NCI-H2107 (cell line): ENCODE results near the gene CIROP.

Experiments used
- DNase-seq: peaks from one replicate; lab custom pipeline; 2025; lab: John Stamatoyannopoulos, UW

Gene CIROP

DNA sequence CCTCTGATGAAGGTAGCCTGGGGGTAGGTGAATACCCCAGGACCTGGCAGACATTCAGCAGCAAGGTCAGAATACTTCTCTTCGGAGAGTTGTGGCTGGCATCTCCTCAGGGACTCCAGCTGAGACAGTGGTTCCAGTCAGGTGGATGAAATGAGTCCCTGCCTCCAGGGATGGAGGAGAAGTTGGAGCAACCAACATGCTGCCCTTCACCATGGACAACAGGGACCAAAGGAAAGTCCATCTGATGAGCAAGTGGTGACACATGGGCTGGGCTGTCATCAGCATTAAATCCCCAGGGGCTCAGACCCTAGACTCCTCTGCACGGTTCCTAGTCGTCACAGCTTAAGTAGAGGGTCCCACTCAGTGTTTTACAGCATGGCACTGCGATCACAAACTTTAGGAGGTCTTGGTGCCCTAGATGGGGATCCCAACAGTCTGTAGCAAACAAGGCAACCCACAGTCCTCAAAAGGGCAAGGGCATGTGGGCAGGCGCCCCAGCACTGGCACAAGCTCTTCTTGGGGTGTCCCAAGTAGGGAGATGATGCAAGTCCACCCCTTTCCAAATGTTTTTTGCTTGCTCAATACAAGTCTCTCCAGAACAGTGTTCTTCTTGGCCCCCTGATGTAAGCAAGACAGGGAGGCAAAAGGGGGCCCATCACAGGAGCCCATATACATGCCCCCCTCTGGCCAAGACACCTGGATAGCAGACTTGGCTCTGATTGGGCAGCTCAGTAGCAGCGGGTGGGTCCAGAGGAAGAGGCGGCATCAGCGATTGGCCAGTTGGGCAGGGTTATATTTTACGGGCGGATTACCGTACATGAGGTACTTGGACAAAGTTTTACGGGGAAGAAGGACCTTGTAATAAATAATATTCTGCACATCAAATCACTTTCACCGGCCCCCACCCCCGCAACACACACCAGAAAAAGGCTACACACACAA lies 36.7 kb downstream of the CIROP start:
- no peak for DNase-seq

DNA sequence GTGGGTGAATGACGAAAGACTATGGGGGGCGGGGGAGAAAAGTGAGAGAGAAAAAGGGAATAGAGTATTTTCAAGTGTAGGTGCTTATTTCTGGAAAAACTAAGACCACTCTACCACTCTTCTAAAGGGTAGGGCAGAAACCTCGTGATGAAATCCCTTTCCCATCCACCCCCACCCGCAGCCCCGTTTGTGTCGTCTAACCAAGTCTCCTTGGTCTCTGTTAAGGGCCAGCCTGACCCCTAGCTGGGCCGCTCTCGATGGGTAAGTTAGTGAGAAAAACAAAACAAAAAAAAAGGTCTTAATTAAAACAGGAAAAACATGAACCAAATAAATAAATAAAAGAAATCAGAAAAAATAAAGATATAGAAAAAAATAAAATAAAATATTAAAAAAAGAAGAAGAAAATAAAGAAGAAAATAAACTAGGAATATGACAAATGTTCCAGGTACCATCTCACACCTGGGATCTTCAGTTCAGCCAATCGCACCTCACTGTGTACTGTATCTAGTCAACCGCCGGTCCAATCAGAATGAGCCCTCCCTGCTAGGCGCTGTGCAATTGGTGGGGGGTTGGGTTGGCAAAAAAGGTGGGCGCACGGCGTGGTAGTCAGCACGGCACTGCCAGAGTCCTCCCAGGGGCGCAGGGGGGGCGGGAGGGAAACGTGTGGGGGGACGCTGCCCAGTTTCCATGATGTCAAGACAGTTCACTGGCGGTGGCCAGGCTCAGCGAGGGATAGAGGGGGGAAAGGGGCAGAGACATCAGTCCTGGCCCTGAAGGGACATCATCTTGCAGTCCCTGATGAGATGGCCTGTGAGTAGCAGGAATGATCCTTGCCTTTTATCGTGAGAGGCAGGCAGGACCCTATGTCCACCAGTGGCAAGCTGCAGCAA lies 37.7 kb downstream of the CIROP start:
- no peak for DNase-seq

DNA sequence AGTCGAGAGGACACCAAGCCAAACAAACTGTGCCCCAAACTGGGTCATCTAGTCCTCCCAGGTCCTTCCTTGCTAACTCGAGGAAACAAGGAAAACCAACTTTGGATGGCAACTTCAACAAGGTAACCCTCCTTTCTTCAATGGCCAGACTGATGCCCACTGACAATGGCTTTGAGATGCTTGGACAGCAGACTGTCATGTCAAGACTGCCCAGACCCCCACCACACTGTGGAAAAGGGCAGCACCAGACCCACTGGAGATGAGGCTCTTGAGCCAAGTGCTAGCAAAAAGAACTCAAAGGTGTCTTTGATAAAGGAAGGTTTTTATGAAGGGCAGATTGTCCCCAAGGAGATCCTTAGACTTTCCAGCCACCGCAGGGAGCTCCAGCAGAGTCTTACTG lies 38.4 kb downstream of the CIROP start:
- DNase-seq: no peak

GRCh38 chr14:23063601-23064000 lies 41.2 kb downstream of the CIROP start:
- no peak for DNase-seq

DNA sequence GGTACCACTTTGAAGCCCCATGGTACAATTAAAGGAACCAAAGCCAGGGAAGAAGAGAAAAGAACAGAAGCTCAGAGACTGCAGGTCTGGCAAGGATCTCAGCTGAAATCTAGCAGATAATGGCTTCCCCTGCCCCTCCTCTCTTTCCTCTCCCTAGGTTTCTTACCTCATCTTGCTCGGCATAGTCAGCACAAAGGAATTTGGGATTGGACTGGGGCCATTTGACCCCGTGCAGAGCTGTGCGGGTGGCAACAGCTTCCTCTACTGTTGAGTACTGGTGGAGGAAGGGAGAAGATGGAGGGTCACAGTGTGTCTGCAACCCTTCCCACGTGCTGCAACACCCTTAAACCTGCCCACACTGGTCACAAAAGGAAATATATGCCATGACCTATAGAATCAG lies 42.8 kb downstream of the CIROP start:
- DNase-seq: no peak

GRCh38 chr14:23060536-23061260 lies 44.1 kb downstream of the CIROP start:
- DNase-seq: no peak

DNA sequence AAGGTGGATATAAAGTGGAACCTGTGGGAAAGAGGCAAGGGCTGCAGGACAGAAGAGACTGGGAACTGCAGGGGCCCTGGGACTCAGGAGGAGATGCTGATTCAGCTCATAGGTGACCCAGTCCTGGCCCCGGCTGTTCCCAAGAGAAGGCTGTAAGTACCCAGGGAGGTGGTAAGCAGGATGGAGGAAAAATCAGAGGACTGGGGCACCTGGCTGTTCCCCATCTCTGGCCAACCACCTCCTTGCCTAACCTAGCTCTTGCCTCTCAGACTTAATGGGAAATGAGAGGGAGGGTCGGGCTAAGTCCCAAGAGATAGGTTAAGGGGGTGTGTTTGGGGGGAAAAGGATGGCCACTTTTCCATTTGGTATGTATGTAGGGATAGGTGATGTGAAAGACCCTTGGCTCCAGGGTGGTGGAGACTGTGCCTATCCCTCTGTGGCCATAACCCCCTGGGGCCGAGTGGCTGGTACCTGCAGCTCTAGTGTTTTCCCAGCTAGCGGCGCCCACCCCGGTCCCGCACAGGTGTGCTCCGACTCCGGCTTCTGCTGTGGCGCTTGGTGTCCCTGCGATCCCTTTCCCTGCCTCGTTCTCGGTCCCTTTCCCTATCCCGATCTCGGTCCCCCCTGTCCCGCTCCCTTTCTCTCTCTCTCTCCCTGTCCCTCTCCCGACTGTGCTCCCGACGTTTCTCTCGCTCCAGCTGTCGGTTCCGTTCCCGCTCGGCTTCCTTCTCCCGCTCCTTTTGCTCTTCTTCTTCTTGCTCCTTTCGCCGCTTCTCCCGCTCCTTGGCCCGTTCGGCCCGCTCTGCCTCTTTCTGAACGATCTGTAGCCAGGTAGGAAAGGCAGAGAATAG lies 45.9 kb downstream of the CIROP start:
- no peak for DNase-seq

GRCh38 chr14:23057757-23058653 lies 46.8 kb downstream of the CIROP start:
- DNase-seq: no peak

- DNase-seq: no peak
Measured at GRCh38 chr14:23056956-23057756, 47.6 kb downstream of the CIROP start, which contains the start of gene CDH24. TSS of gene CDH24 (minus strand) at chr14:23057520. CDS start at chr14:23055733, 1,787 bp downstream.

- DNase-seq: no peak
Measured at GRCh38 chr14:23056145-23056955, 48.4 kb downstream of the CIROP start.

DNA sequence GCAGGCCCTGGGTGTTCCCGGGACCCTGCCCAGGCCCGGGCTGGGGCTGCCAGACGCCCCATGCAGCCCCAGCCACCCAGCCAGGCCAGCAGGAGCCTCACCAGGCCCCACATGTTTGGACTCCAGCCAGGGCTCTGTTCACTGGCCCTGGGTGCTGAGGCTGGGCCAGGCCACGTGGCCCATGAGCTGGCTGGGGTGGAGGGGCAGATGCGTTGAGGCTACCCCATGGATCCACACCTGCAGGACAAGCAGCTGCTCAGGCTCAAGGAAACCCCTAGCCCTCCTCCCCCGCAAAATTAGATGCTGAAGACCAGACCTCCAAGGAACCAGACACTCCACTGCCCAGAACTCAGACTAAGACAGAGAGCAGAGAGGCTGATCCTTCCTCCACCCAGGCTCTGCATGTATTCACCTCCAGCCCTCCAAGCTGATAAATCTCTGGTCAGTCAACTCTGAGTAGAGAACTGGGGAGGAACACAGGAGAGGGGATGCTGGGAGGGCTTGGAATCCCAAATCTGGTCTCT lies 49.1 kb downstream of the CIROP start:
- no peak for DNase-seq

GRCh38 chr14:23055147-23055550 lies 49.6 kb downstream of the CIROP start:
- no peak for DNase-seq

DNA sequence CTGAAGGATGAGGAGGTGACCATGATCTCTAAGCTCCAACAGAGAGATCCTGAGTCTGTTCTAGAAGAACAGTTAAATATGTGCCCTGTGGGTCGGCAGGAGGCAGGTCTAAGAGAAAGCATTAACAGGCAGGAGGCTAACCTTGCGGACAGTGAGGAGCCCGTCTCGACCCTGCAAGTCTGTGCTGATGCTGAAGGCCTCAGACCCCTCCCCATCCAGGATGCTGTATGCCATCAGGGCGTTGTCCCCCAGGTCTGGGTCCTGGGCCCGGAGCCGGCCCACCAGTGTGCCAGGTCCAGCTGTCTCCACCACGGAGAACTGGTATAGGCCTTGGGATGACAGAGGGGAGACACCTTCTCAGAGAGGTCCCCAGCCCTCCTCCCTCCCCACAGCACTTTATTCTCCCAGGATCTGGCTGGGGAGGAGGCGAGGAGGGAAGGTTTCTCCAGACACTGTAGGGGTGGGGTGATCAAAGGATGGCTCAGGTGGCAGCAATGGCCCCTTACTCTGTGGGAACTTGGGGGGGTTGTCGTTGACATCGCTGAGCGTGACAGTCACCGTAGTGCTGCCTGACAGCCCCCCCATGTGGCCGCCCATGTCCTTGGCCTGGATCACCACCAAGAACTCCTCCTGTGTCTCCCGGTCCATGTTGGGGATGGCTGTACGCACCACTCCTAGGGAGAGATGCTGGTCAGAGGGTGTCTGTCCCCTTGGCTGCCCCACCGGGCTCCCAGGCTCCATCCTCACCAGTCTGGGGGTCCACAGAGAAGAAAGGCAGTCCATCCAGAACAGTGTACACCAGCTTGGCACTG lies 50.6 kb downstream of the CIROP start:
- no peak for DNase-seq

GRCh38 chr14:23053426-23053825 lies 51.4 kb downstream of the CIROP start:
- no peak for DNase-seq

- DNase-seq: no peak
Measured at GRCh38 chr14:23052671-23053070, 52.1 kb downstream of the CIROP start.

DNA sequence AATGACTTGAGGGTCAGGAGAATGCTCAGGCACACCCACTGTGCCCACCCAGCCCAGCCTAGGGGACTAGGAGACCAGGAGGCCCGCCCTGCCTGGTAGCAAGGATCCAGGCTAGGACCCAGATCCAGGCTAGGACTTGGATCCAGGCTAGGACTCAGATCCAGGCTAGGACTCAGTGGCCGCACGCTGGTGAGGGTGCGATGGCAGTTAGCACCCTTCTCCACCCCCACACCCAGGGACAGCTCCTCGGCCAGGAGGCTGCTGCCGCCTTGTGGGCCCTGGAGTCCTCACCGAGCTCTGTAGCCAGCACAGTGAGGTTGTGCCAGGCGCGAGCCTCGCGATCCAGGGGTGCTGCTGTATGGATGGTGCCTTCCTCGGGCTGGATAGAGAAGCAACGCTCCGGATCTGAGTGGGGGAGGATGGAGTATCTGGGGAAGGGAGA lies 52.6 kb downstream of the CIROP start:
- DNase-seq: no peak
